GM08714 (cell line): ENCODE measurements around the gene NCLN.

Experiments
- H3K4me3 ChIP-seq: fragments of 200-500 bp; sonication (Bioruptor generic); 2 replicates; pipeline ENCODE4 v1.5.1; 2014; ENCODE audit warnings: mild to moderate bottlenecking, low read length, inconsistent platforms
- ZNF274 ChIP-seq: IDR thresholded peaks from 2 replicates; pipeline ENCODE4 v1.6.1; 2012; ENCODE audit warnings: mild to moderate bottlenecking, low read depth, low read length

NCLN gene, protein sequence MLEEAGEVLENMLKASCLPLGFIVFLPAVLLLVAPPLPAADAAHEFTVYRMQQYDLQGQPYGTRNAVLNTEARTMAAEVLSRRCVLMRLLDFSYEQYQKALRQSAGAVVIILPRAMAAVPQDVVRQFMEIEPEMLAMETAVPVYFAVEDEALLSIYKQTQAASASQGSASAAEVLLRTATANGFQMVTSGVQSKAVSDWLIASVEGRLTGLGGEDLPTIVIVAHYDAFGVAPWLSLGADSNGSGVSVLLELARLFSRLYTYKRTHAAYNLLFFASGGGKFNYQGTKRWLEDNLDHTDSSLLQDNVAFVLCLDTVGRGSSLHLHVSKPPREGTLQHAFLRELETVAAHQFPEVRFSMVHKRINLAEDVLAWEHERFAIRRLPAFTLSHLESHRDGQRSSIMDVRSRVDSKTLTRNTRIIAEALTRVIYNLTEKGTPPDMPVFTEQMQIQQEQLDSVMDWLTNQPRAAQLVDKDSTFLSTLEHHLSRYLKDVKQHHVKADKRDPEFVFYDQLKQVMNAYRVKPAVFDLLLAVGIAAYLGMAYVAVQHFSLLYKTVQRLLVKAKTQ

DNA sequence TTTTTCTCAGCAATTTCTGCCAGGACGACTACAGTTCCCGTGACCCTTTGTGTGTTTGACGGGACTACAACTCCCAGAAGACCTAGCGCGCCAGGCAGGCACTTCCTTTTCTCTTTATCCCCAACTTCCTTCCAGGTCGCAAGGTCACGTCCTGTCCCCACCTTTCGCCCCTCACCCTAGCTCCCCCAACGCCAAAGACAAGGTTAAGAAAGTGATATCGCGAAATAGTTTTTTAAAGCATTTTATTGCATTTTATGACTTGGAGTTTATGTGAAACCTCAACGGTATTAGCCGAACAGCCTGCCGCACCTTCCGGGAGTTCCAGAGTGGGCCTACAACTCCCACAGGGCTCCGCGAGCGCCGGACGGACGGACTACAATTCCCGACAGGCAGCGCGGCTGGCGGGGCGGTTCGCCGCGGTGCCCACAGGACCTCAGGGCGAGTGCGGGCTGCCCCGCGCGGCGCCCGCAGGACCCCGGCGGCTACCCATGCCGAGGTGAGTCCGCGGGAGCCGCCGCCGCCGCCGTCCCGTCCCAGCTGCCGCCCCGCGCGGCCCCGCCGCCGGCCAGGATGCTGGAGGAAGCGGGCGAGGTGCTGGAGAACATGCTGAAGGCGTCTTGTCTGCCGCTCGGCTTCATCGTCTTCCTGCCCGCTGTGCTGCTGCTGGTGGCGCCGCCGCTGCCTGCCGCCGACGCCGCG lies at the start of gene NCLN:
Gene NCLN (plus strand): TSS at position 470 of the 699 bp plus-strand sequence. CDS start 101 bp downstream, at position 571.
- TF ChIP-seq ZNF274 = no peak
- peak within 1 kb of the TSS; percentile 85 for H3K4me3 ChIP-seq

DNA sequence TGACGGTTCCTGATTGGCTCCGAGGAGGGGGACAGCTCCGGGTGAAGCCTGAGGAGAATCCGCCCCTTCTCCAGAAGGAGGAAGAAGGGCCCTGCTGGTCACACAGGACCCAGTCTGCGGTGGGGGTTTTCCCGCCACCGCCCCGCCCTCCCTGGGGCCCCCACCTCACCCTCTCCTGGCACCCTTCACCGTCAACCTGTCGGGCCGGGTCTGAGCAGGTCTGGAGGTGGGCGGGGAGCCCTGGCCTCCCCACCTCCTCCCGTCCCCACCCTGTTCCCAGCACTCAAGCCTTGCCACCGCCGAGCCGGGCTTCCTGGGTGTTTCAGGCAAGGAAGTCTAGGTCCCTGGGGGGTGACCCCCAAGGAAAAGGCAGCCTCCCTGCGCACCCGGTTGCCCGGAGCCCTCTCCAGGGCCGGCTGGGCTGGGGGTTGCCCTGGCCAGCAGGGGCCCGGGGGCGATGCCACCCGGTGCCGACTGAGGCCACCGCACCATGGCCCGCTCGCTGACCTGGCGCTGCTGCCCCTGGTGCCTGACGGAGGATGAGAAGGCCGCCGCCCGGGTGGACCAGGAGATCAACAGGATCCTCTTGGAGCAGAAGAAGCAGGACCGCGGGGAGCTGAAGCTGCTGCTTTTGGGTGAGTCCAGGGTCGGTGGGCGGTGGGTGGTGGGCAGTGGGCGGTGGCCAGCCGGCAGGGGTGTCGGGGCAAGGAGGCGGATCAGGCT lies 49.6 kb upstream of the NCLN start, which contains the start of gene GNA15:
Gene GNA15 (plus strand): TSS at position 73 of the 723 bp plus-strand sequence. CDS start 418 bp downstream, at position 491.
- peak within 1 kb of the TSS; percentile 67; the same call in 1 of the 2 replicates for H3K4me3 ChIP-seq
- TF ChIP-seq ZNF274 = no peak

DNA sequence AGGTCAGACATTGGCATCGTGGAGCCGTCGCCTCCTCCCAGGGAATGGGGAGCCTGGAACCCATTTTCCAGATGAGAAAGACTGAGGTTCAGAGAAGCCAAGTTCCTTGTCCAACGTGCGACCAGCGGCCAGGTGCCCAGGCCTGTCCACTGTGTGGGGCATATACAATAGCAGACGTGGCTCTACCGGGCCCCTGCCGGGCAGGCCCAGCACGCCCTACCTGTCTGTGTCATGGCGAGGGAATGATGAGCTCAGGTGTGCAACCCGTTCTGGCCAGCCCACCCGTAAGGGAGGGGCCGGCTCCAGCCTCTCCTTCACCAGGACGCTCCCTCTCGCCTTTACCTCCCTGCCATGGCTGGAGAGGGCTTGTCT lies 49.1 kb upstream of the NCLN start:
- no peak for TF ChIP-seq ZNF274
- peak overlapping the region; percentile 67; the same call in 1 of the 2 replicates for H3K4me3 ChIP-seq

DNA sequence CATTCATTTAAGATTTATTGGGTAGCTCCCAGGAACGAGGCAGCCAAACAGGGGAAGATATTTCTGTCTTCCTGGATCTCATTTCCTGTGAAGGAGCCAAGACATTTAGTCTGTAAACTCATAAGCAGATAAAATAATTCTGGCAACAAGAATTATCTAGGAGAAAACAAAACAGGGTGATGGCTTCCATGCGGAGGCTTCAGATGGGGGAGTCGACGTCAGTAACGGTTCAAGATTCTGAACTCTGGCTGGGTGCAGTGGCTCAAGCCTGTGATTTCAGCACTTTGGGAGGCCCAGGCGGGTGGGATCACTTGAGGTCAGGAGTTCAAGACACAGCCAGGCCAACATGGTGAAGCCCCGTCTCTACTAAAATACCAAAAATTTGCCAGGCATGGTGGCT lies 48.6 kb upstream of the NCLN start:
- no peak for TF ChIP-seq ZNF274
- H3K4me3 ChIP-seq = peak overlapping the region; percentile 67; the same call in 1 of the 2 replicates

DNA sequence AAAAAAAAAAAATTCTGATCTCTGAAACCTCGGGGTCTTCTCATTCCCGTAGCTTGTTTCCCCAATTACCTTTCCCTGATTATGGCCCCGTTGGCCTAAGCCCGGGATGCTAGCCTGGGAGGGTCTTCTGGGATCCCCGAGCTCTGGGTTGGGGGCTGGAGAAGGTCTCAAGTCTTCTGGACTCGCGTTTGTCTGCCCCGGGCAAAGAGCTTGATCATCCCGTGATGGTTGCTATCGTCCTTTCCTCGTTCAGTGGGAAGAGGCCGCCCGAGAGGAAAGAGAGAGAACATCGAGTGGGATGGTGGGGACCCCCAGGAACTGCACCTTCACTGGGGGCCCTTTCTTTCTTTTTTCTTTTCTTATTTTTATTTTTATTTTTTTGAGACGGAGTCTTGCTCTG lies 47.5 kb upstream of the NCLN start:
- TF ChIP-seq ZNF274 = no peak
- H3K4me3 ChIP-seq = no peak overlapping the region

DNA sequence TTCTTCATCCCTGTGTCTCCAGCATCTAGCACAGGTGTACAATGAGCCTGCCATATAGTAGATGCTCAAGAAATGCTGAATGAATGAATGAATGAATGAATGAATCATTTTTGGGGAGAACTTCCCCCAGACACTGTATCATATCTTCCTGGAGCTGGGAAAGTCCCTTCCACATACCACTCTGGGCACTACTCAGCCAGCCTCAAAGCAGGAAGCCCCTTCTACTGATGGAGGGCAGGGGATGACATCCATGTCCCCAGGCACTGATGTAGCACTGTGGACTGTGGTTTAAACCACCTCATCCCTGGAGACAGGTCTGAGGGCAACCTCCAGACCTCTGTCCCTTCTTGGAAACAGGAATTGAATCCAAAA lies 45.1 kb upstream of the NCLN start:
- no peak for TF ChIP-seq ZNF274
- no peak overlapping the region for H3K4me3 ChIP-seq

DNA sequence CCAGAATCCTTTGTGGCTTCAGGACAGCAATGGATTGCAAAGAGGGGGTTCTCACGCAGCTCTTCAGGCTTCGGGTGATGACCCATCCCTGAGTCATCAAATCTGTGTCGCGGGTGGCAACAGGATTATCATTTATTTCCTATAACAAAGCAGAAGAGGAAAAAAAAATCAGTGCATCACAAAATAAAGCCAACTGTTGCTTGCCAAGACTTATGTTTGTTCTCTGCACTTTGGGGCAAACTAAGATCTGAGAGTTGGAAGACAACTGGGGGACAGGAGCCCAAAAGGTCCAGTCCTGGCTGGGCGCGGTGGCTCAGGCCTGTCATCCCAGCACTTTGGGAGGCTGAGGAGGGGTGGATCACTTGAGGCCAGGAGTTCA lies 43.4 kb upstream of the NCLN start:
- TF ChIP-seq ZNF274 = no peak
- H3K4me3 ChIP-seq = no peak overlapping the region

DNA sequence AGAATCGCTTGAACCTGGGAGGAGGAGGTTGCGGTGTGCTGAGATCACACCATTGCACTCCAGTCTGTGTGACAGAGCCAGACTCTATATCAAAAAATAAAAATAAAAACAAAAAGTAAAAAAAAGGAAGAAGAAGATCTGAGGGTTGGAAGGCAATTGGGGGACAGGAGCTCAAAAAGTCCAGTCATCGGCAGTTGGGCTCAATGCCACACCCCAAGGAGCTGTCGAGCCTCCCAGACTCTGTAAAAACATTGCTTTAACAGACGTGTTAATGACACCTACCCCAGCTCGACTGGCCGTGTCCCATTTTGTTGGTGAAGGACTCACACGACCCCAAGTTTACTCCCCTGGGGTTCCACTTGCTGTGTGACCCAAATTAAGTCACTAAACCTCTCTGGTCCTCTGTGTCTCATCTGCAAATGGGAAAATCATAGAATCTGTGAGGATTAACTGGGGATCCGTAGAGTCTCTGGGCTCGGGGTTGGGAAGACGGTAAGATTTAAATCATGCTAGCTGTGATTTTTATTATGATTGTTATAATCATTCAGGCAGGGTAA lies 42.9 kb upstream of the NCLN start:
- TF ChIP-seq ZNF274 = no peak
- no peak overlapping the region for H3K4me3 ChIP-seq

DNA sequence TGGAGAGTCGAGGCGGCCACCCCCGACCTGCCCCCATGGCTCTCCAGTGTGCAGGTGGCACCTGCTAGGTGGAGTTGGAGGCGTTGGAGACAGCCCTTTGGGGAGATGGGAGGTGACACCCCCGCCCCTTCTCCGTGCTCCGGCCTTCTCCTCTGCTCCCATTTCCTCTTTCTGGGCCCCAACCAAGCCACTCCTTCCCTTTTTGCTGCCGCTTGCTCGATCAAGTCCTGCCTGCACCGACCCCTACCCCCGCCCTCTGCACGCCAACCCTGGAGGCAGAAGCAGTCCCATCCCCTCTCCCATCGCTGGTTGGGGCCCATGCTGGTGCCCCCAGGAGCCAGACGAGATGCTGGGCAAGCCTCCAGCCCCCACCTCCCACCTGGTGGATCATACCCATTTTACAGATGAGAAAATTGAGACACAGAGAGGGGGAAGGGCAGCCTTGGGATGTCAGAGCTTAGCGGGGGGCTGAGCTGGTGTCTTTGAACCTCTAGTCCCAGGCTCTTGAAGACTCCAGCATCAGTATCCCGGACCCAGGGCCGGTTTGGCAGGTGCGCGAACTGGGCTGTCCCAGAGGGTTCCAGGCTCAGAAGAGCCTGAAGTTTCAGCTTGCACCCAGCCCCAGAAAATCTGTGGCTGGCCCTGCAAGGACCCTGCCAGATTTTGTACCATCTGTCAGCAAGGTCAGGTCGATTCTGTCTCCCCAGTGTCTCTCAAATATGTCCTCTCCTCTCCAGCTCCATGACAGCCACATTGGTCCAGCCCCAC lies 39.6 kb upstream of the NCLN start:
- H3K4me3 ChIP-seq = no peak overlapping the region
- no peak for TF ChIP-seq ZNF274

DNA sequence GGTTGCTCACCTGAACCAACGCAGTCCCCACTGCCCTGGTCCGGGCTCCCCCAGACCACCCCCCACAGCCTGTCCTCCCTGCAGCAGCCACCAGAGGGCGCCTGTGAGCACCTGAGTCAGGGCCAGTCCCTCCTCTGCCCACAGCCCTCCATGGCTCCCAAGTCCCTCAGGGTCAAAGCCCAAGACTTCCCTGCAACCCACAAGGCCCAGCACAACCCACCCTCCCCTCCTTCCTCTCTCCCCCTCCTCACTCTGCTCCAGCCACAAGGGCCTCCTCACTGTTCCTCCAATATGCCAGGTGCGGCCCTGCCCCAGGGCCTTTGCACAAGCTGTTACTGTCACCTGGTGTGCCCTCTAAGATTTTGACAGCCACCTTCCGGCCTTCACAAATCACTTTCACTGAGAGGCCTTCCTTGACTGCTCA lies 39.0 kb upstream of the NCLN start:
- no peak for TF ChIP-seq ZNF274
- no peak overlapping the region for H3K4me3 ChIP-seq

DNA sequence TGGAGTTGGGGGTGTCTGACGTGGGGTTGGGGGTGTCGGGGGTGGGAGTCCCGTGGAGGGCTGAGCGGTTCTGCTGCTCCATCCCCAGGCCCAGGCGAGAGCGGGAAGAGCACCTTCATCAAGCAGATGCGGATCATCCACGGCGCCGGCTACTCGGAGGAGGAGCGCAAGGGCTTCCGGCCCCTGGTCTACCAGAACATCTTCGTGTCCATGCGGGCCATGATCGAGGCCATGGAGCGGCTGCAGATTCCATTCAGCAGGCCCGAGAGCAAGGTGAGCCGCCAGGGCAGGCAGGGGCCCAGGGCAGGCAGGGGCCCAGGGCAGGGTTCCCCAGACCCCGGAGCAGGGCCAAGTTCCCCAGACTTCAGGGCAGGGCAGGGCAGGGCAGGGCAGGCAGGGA lies 37.2 kb upstream of the NCLN start:
- no peak for TF ChIP-seq ZNF274
- no peak overlapping the region for H3K4me3 ChIP-seq

DNA sequence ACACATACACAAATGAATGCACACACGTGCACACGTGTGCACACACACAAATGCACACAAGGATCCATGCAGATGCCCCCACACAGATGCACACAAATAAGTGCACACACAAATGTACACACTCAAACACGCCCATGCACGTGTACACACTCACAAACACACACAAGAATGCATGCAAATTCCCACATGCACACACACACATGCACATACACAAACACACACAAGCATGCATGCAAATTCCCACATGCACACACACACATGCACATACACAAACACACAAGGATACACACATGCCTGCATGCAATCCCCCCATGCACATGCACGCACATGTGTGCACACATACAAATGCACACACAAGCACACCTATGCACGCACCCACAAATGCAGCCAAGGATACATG lies 36.6 kb upstream of the NCLN start:
- no peak overlapping the region for H3K4me3 ChIP-seq
- TF ChIP-seq ZNF274 = no peak
